Measurements from ENCODE around the gene BAG3.

The BAG3 gene

DNA sequence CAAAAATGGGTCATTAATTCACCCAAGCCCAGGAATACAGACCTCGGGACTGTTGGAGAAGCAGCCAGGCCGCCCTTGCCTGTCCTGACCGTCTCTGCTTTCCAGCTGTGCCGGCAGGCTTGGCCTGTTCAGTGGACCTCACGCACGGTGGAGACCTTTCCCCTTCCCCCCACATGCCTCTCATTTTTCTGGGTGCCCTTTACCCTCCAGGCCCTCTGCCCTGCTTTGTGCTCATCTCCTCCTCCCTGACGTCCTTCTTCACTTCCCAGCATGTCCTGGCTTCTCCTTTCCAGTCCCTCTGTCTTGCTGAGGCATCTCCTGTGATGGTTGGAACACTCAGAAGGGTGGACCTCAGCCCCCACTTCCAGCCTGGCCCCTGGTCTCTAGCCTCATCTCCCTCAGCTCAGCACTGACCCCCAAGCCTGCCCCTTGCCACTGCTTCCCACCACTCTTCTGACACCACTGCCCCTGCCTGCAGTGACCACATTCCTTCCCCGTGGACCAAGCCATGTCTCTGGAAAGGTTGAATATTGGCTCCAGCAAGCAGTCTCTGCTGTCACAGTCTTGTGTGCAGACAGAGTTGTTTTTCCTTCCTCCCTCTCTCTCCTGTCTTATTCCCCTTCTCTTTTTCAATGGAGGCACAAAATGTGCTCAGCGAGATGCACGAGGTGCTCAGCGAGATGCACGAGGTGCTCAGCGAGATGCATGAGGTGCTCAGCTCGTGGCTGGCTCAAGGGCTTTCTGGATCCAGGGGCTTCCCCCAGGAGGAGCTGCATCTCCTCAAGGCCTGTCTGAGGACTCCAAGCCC, 14.9 kb downstream of the BAG3 start:
- DNase-seq (ENCODE audit: low spot score): no peak
- Mint-ChIP-seq H3K27me3 (ENCODE audit: low read depth) (no peaks in the 10 kb centered on the region), H3K9me3 (no peaks in the 10 kb centered on the region), H3K27ac (no peak overlapping the region), H3K4me1 (ENCODE audit: low read depth) (peaks cover 27% of the 10 kb centered on the region), H3K4me3 (no peak overlapping the region), H3K36me3 (ENCODE audit: low read depth) (peaks cover 10% of the 10 kb centered on the region)

GRCh38 chr10:119666709-119667004, 15.5 kb downstream of the BAG3 start:
- H3K4me3 Mint-ChIP-seq: no peak overlapping the region
- no peaks in the 10 kb centered on the region for H3K9me3 Mint-ChIP-seq
- H3K27me3 Mint-ChIP-seq (ENCODE audit: low read depth): no peaks in the 10 kb centered on the region
- H3K4me1 Mint-ChIP-seq (ENCODE audit: low read depth): peaks cover 25% of the 10 kb centered on the region
- DNase-seq (ENCODE audit: low spot score): no peak
- peaks cover 13% of the 10 kb centered on the region for H3K36me3 Mint-ChIP-seq (ENCODE audit: low read depth)
- no peak overlapping the region for H3K27ac Mint-ChIP-seq

DNA sequence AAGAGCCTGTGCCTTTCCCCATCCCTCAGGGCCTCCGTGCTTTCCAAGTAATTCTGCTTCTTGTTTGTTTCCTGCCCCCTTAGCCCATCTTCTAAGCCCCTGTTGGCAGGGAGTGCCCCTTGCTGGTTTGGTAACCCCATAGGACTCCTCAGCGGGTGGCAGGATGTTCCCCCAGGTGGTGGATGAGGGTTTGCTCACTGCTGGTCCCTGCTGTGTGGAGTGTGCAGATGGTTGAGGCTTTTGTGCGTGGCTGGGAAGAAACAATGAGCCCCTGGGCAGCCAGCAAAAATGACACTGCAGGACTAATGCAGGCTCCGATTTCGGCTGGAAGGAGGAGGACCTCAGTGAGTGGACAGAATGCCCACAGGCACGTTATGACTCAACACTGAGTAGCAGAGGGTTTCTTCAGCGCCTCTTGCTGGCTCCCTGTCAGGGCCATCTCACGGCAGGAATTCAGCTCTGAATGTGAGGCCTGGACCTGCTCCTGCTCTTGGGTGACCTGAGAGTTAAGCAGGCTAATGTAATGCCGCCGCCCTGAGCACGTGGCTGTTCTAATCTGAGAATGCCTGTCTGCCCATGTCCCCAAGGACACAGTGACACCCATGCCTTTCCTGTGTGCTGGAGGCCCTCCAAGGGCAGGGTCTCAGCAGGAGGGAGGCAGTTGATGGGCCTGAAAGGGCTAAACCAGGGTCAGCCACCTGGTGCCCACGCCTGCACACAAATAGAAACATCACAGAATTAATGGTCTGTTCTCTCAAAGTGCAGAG, 16.6 kb downstream of the BAG3 start:
- no peak for DNase-seq (ENCODE audit: low spot score)
- H3K27me3 Mint-ChIP-seq (ENCODE audit: low read depth): no peaks in the 10 kb centered on the region
- no peak overlapping the region for H3K27ac Mint-ChIP-seq
- H3K9me3 Mint-ChIP-seq: no peaks in the 10 kb centered on the region
- H3K36me3 Mint-ChIP-seq (ENCODE audit: low read depth): peaks cover 18% of the 10 kb centered on the region
- no peak overlapping the region for H3K4me3 Mint-ChIP-seq
- peaks cover 20% of the 10 kb centered on the region for H3K4me1 Mint-ChIP-seq (ENCODE audit: low read depth)

- peaks cover 24% of the 10 kb centered on the region for H3K36me3 Mint-ChIP-seq (ENCODE audit: low read depth)
- peaks cover 14% of the 10 kb centered on the region for H3K4me1 Mint-ChIP-seq (ENCODE audit: low read depth)
- no peak overlapping the region for H3K4me3 Mint-ChIP-seq
- no peaks in the 10 kb centered on the region for H3K27me3 Mint-ChIP-seq (ENCODE audit: low read depth)
- DNase-seq (ENCODE audit: low spot score): no peak
- no peaks in the 10 kb centered on the region for H3K9me3 Mint-ChIP-seq
- no peak overlapping the region for H3K27ac Mint-ChIP-seq
These were observed 17.3 kb downstream of the BAG3 start for GRCh38 chr10:119668461-119668860.

- DNase-seq (ENCODE audit: low spot score): no peak
- H3K4me1 Mint-ChIP-seq (ENCODE audit: low read depth): peaks cover 7% of the 10 kb centered on the region
- H3K9me3 Mint-ChIP-seq: no peaks in the 10 kb centered on the region
- no peak overlapping the region for H3K27ac Mint-ChIP-seq
- no peak overlapping the region for H3K4me3 Mint-ChIP-seq
- no peaks in the 10 kb centered on the region for H3K27me3 Mint-ChIP-seq (ENCODE audit: low read depth)
- peaks cover 22% of the 10 kb centered on the region for H3K36me3 Mint-ChIP-seq (ENCODE audit: low read depth)
These were observed 18.2 kb downstream of the BAG3 start for GRCh38 chr10:119669331-119669730.

GRCh38 chr10:119669975-119670640, 18.9 kb downstream of the BAG3 start:
- Mint-ChIP-seq H3K27ac (no peak overlapping the region), H3K9me3 (no peaks in the 10 kb centered on the region), H3K27me3 (ENCODE audit: low read depth) (no peaks in the 10 kb centered on the region), H3K4me3 (no peak overlapping the region), H3K36me3 (ENCODE audit: low read depth) (peaks cover 22% of the 10 kb centered on the region), H3K4me1 (ENCODE audit: low read depth) (peaks cover 7% of the 10 kb centered on the region)
- DNase-seq (ENCODE audit: low spot score): no peak

DNA sequence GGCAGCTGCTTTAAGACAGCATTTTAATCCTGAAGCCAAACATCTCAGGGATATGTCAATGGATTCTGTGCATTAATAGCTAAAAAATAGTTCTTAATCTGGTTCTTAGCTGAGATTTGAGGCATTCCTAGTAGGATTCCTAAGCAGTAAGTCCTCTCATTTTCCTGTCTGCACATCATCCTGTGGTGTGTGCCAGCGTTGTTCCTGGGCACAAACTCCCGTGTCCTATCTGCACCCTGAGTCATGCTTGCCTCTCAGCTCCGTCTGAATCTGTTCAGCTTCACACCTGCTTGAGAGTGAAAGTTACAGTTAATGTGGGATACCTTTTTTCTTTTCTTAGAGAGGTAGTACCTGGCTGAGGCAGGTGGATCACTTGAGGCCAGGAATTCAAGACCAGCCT, 19.5 kb downstream of the BAG3 start:
- Mint-ChIP-seq H3K9me3 (no peaks in the 10 kb centered on the region), H3K36me3 (ENCODE audit: low read depth) (peaks cover 22% of the 10 kb centered on the region), H3K27me3 (ENCODE audit: low read depth) (no peaks in the 10 kb centered on the region), H3K27ac (no peak overlapping the region), H3K4me3 (no peak overlapping the region), H3K4me1 (ENCODE audit: low read depth) (peaks cover 7% of the 10 kb centered on the region)
- DNase-seq (ENCODE audit: low spot score): no peak

DNA sequence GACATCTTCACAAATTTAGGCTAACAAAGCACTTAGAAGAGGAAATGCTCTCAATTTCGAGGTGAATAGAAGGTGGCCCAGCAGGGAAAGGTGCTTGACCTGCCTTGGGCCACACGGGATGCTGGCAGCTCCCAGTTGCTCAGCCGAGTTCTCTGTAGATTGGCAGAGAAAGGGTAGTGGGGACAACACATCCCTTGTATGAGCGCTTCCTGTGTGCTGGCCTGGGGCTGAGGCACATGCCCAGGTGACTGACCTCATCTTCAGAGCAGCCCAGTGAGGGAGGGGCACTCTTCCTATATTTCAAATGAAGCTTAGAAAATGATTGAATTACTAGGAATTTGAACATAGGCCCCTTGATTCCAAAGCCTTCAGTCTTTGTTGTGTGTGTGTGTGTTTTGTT, 20.2 kb downstream of the BAG3 start:
- Mint-ChIP-seq H3K4me3 (no peak overlapping the region), H3K36me3 (ENCODE audit: low read depth) (peaks cover 19% of the 10 kb centered on the region), H3K9me3 (no peaks in the 10 kb centered on the region), H3K27ac (no peak overlapping the region), H3K4me1 (ENCODE audit: low read depth) (peaks cover 3% of the 10 kb centered on the region), H3K27me3 (ENCODE audit: low read depth) (no peaks in the 10 kb centered on the region)
- DNase-seq (ENCODE audit: low spot score): no peak

DNA sequence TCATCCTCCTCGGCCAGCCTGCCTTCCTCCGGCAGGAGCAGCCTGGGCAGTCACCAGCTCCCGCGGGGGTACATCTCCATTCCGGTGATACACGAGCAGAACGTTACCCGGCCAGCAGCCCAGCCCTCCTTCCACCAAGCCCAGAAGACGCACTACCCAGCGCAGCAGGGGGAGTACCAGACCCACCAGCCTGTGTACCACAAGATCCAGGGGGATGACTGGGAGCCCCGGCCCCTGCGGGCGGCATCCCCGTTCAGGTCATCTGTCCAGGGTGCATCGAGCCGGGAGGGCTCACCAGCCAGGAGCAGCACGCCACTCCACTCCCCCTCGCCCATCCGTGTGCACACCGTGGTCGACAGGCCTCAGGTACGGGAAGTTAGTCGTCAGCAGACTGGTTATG, 21.1 kb downstream of the BAG3 start:
- no peak for DNase-seq (ENCODE audit: low spot score)
- no peaks in the 10 kb centered on the region for H3K27me3 Mint-ChIP-seq (ENCODE audit: low read depth)
- H3K4me1 Mint-ChIP-seq (ENCODE audit: low read depth): no peaks in the 10 kb centered on the region
- no peaks in the 10 kb centered on the region for H3K9me3 Mint-ChIP-seq
- peaks cover 28% of the 10 kb centered on the region for H3K36me3 Mint-ChIP-seq (ENCODE audit: low read depth)
- no peak overlapping the region for H3K27ac Mint-ChIP-seq
- no peak overlapping the region for H3K4me3 Mint-ChIP-seq

DNA sequence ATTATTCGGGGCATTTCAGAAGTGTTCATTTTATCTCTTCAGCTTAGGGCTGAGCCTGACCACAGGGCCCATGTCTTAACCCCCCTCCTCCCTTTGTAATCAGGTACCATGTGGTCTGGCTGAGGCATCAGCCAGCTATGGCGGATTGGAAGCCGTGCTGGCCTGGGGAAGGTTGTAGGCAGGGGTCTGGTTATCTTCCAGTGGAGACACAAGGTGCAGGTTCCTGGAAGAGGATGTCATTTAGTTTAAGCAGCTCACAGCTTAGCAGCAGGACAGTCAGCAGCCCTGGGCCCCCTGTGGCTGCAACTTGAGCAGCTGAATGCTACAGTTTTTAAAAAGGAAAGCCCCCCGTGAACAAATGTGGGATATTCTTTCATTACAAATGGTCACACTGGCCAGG, 22.1 kb downstream of the BAG3 start:
- peaks cover 30% of the 10 kb centered on the region for H3K36me3 Mint-ChIP-seq (ENCODE audit: low read depth)
- H3K27ac Mint-ChIP-seq: no peak overlapping the region
- no peak overlapping the region for H3K4me3 Mint-ChIP-seq
- H3K27me3 Mint-ChIP-seq (ENCODE audit: low read depth): no peaks in the 10 kb centered on the region
- no peaks in the 10 kb centered on the region for H3K9me3 Mint-ChIP-seq
- DNase-seq (ENCODE audit: low spot score): no peak
- no peaks in the 10 kb centered on the region for H3K4me1 Mint-ChIP-seq (ENCODE audit: low read depth)

DNA sequence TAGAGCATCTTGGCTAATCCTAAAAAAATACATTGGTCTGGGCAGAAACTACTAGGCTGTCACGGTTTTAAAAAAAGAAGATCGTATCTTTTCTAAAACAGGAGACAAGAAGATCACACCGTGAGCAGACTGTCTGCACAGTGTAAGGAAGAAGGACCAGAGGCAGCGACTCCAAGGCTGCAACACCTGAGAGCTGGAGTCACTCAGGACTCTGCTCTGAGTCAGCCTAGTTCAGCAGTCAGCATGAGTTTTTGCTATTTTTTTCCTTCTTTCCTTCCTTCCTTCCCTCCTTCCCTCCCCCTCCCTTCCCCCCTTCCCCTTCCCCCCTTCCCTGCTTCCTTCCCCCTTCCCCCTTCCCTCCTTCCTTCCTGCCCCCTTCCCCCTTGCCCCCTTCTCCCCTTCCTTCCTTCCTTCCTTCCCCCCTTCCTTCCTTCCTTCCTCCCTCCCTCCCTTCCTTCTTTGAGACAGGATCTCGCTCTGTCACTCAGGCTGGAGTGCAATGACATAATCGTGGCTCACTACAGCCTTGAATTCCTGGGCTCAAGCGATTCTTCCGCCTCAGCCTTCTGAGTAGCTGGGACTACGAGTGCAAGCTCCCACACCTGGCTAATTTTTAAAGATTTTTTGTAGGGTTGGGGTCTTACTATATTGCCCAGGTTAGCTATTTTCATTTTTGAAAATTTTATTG, 24.4 kb downstream of the BAG3 start:
- no peaks in the 10 kb centered on the region for H3K9me3 Mint-ChIP-seq
- DNase-seq (ENCODE audit: low spot score): no peak
- no peaks in the 10 kb centered on the region for H3K4me1 Mint-ChIP-seq (ENCODE audit: low read depth)
- no peak overlapping the region for H3K4me3 Mint-ChIP-seq
- peaks cover 30% of the 10 kb centered on the region for H3K36me3 Mint-ChIP-seq (ENCODE audit: low read depth)
- no peaks in the 10 kb centered on the region for H3K27me3 Mint-ChIP-seq (ENCODE audit: low read depth)
- no peak overlapping the region for H3K27ac Mint-ChIP-seq

DNA sequence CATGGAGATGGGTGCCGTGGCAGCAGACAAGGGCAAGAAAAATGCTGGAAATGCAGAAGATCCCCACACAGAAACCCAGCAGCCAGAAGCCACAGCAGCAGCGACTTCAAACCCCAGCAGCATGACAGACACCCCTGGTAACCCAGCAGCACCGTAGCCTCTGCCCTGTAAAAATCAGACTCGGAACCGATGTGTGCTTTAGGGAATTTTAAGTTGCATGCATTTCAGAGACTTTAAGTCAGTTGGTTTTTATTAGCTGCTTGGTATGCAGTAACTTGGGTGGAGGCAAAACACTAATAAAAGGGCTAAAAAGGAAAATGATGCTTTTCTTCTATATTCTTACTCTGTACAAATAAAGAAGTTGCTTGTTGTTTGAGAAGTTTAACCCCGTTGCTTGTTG, 25.9 kb downstream of the BAG3 start:
- peaks cover 2% of the 10 kb centered on the region for H3K4me1 Mint-ChIP-seq (ENCODE audit: low read depth)
- H3K36me3 Mint-ChIP-seq (ENCODE audit: low read depth): peaks cover 25% of the 10 kb centered on the region
- H3K4me3 Mint-ChIP-seq: no peak overlapping the region
- no peak for DNase-seq (ENCODE audit: low spot score)
- no peaks in the 10 kb centered on the region for H3K9me3 Mint-ChIP-seq
- H3K27ac Mint-ChIP-seq: no peak overlapping the region
- H3K27me3 Mint-ChIP-seq (ENCODE audit: low read depth): peaks cover 2% of the 10 kb centered on the region

- H3K27ac Mint-ChIP-seq: no peak overlapping the region
- peaks cover 4% of the 10 kb centered on the region for H3K27me3 Mint-ChIP-seq (ENCODE audit: low read depth)
- H3K4me3 Mint-ChIP-seq: no peak overlapping the region
These were observed 26.9 kb downstream of the BAG3 start for GRCh38 chr10:119677904-119678755.

More at GRCh38 chr10:119677904-119678755, 26.9 kb downstream of the BAG3 start:
- H3K9me3 Mint-ChIP-seq: no peaks in the 10 kb centered on the region
- H3K4me1 Mint-ChIP-seq (ENCODE audit: low read depth): peaks cover 5% of the 10 kb centered on the region
- H3K36me3 Mint-ChIP-seq (ENCODE audit: low read depth): peaks cover 19% of the 10 kb centered on the region
- no peak for DNase-seq (ENCODE audit: low spot score)

Measured in T-helper 2 cell treated with Interferon-gamma antibody and Interleukin-4, amounts not matched to agents 5 μg/mL and 100 μg/mL, for 36 hours (primary cell).